NCI-H2081 treated with DMSO at 0.1 percent for 48 hours (cell line): ENCODE data around the gene PSMB8.
A peak's percentile ranks its signal among the peaks of the same experiment; 100 is the strongest.

ENCODE experiments used
- DNase-seq: peaks from one replicate; lab custom pipeline; 2025; lab: John Stamatoyannopoulos, UW

PSMB8 gene

DNA sequence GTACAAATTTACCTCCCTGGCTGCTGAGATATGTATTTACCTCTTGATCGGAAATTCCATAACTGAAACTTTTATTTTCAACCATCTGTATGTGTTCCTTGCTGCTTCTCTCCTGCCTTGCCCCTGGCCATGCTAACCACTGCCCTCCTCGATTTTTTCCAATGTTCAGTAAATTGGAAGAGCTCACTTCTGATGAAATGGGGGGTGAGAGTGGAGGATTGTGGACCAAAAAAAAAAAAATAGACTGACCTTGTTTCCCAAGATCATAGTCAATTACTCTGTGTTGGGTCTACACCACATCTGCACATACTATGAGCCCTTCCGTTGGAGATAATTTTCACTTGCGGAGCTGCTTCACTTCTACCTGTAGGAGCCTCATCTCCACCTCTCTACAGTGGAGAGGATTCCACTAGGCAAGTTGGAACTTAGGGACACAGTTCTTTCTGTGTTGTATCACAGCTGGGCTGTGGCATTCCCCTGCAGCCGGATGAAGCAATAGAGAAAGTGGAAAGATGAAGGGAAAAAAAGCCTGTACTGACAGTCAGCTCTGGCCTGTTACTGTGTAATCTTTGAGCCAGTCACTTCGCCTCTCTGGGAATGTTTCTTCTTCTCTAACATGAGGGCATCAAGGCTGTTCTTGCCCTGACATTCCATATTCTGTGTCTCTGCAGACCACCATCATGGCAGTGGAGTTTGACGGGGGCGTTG is 11.8 kb upstream of the PSMB8 start:
- no peak for DNase-seq

DNA sequence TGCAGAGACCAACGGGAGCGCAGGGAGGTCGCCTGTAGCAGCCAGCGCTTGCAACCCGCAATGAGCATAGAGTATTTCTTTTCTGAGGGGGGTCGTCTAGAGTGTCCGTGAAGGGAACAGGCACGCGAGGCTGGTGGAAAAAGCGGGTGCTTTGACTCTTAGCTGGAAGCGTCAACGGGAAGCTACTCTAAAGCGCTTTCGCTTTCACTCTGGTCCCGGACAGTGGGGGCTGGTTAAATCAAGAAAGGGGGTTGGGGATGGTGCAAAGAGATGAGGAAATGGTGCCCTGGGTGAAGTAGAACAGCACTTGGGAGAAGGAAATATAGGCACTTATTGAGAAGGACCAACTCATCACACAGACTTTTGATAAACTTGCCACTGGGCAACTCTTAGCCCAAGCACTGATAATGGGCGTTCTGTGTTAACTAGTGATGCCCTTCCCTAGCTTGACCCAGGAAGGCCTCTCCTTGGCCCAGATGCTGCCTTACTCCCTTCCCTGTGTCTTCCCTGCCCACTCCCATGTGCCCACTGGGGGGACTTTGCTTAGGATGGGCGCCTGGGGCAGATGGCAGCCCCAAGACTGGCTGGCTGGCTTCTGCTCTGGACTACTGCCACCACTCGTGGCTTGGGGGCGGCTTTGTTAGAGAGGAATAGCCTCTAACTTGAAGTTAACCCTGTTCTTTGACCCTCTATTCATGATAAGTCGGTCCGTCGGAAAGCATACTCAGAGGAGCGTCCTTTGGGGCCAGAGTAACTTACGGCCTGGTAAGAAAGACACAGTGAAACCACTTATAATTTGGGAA is 10.7 kb upstream of the PSMB8 start:
- DNase-seq = no peak

DNA sequence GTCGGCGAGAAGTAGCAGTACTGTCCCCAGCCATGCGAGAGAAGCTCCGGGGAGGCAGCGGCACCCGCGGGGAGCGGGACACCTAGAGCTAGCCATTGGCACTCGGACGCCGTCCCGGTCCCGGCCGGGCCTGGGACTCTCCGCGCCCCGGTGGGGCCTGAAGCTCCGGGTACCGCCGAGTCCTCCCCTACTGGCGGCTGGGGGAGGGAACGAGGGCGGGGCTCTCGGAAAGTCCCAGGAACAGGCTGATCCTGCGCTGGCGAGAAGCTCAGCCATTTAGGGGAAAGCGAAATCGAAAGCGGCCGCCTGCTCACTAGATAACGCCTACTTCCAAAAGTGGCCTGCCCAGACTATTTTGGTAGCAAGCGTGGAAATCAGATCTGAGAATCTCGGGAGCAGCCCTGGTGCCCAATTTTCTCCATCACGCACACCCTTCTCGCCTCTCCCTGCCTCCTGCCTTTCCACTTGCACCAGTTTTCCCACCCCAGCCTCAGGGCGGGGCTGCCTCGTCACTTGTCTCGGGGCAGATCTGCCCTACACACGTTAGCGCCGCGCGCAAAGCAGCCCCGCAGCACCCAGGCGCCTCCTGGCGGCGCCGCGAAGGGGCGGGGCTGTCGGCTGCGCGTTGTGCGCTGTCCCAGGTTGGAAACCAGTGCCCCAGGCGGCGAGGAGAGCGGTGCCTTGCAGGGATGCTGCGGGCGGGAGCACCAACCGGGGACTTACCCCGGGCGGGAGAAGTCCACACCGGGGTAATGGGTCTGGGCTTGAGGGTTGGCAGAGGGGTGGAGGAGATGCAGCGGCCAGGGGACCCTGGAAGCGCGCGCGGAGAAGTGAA is 9.9 kb upstream of the PSMB8 start, which contains the start of the genes PSMB9 and TAP1:
Gene PSMB9, plus strand, starts transcription at position 652 of the 835 bp plus-strand sequence. Its CDS starts 38 bp downstream, at position 690.
Gene TAP1, minus strand, starts transcription at position 164 of the 835 bp plus-strand sequence. Its CDS starts 68 bp downstream, at position 96.
- DNase-seq = no peak

DNA sequence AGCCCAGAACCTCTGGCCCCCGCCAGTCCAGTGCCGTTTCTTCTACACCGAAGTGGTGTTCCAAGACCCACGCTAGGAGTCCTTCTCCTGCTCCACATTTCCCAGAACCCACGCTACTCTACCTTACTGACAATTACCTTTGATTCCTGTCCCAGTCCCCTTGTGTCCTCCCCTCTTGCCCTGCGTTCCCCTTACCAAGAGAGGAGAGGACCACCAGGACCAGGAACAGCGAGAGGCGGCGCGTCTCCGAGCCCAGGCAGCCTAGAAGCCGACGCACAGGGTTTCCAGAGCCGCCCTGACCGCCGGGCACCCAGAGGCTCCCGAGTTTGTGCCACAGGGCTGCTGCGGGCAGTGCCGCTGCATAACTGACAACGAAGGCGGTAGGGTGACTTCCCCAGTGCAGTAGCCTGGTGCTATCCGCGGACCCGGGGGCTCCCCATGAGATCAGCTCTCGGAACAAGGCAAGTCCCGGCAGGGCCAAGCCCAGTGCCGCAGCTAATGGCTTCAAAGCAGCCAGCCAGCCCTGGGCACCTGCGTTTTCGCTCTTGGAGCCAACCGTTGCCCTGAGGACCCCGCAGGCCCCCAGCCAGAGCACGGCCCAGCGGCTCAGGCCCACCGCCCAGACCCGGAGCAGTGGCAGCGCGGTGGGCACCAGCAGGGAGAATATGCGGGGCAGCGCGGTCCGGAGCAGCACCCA is 9.1 kb upstream of the PSMB8 start:
- DNase-seq = no peak

DNA sequence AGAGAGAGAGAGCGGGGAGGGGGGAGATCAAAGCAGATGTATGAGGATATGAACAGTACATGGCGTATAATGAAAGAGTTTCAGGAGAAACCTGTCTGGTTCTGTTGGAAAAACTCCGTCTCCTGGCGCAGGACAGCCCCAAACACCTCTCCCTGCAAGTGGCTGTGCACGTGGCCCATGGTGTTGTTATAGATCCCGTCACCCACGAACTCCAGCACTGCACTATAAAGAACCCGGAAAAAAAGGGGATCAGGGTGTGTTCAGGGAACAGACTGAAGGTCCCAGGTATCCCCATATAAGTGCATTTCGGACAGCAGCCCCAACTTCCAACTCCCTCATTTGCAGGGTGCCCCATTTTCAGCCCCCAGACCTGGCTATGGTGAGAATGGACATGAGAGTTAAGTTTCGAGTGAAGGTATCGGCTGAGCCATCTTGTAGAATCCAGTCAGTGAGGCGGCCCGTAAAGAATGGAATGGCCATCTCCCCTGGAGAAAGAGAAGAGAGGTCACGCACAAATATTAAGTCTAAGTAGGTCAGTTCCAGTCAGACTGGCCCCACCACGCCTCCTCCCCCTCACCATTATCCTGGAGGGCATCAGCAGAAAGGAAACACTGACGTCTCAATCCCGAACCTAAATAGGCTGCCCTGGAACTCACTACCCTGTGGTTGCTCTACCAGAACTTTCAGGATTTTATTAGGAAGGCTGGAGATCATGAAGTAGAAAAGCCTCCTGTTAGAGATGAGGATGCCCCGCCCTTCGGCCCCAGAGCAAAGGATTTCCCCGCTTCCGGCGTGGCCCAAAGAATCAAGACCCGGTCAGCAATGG is 8.4 kb upstream of the PSMB8 start:
- DNase-seq = no peak

DNA sequence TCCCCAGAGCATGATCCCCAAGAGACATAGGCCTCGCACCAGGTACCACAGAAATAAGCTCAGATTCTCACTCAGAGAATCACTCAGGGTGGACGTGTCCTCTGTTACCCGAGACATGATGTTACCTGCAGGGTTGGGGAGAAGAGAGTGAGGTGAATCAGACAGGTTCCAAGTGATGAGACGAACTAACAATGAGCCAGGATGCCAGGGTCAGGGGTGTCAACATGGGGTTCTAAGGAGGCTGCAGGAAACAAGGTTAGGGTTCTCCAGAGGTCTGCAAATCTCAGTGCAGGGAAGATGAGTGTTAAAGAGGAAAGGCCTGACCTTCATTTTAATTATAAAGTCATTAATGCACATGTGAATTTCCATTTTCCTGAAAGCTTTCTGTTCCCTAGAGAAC is 7.2 kb upstream of the PSMB8 start:
- DNase-seq = no peak

DNA sequence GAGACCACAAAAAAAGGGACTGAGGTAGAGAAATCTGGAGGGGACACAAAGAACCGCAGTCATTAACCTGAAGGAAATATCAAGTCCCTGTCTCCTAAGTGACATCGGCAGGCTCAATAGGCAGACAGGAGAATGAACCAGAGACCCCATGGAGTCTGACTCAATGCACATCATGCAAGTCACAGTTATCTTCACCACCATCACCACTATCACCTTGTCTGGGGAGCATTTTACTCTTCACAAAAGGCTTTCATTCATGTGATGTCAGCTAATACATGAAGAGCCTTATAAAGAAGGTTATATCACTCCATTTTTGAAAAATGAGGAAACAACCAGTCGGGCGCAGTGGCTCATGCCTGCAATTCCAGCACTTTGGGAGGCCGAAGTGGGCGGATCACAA is 5.3 kb upstream of the PSMB8 start:
- no peak for DNase-seq

DNA sequence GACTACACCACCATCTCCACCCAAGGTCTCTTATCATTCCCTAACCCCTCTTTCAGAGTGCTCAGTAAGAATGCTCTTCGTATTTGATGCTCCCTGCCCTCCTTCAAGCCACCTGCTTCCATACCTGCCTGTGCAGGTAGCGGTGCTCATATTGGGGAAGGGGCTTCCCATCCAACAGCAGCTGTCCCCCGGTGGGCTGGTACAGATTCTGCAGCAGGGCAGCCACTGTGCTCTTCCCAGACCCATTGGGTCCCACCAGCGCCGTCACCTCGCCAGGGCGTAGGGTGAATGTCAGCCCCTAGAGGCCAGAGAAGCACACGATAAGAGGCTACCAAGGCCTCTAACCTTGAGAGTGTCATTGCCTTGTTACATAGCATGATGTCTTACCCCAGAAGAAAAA is 3.9 kb upstream of the PSMB8 start:
- no peak for DNase-seq

DNA sequence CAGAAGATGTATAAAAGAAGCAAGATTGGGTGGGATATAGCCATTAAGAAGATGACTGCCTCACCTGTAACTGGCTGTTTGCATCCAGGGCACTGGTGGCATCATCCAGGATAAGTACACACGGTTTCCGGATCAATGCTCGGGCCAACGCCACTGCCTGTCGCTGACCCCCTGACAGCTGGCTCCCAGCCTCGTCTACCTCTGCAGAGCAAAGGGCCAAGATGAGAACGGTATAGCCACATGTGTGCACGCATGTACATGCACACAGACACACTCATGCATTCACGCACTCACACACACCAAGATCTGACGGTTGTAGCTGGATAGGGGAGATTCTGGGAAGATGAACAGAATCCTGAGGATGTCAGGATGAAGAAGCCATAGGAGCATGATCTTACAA is 3.2 kb upstream of the PSMB8 start:
- no peak for DNase-seq

DNA sequence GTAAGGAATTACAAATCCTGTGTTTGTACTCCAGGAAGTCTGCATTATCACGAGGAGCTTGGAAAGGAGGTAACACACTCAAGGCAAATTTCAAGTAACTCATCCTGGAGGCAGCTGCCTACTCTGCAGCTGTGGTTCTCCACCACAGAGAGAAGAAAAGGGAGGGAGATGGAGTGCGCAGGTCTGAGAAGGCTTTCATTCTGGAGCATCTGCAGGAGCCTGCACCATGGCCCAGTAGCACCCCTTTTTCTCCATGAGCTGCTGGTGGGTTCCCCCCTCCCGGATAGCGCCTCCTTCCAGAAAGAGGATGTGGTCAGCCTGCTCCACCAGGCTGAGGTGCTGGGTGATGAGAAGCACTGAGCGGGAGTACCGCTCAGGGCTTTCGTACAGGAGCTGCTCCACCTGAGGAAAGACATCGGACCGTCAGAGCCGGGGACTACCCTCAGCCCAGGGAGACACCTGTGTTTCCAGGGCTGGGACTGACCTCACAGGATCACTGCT is 1.6 kb upstream of the PSMB8 start:
- no peak for DNase-seq

DNA sequence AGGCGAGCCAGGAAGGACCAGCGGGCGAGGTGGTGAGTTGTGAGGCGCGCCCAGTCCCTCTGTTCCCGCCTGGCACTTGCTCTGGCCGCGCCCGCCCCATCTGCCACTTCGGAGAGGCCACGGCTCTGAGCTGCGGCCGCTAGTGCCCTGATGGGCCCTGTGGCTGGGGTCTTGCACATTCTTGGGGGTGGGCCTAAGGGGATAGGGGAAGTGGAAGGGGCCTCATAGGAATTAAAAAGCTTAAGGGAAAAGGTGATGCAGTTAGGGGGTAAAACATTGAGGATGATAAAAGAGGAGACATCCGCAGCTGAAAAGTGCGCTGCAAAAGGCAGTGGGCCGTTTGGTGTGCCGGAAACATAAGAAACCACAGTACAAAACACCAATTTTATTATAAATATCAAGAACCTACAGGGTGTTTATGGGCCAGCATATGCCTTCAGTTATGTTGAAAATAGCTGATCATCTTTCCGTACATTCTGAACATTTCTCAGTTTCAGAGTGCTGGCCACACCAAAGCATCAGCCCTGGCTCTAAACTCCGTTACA is 1.1 kb upstream of the PSMB8 start:
- DNase-seq = no peak

DNA sequence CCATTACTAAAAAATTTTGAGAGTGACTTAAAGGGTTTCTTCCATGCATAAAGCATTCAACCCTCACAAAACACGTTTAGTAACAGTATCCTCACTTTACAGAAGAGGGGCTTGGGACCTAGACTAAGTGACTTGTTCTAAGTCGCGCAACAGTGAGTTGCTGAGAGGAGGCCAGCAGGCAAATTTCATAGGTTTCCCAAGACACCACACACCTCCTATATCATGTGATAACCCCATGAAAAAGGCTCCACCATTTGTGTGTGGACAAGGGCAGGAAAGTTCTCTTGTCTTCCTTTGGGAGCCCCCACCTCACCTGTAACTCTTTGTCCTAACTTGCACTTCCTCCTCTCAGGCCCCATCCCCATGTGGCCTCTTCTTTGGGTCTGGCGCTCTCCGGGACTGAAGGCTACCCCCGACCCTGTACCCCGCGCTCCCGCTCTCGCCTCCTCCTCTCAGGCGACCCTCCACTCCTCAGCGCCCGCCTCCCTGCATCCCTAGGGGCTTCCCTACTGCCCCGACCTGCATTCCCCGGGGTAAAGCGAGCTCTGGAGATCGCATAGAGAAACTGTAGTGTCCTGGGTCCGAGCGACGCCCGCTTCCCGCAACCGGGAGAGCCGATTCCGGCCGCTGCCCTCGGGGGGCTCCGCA is 392 bp downstream of the PSMB8 start:
- no peak for DNase-seq

DNA sequence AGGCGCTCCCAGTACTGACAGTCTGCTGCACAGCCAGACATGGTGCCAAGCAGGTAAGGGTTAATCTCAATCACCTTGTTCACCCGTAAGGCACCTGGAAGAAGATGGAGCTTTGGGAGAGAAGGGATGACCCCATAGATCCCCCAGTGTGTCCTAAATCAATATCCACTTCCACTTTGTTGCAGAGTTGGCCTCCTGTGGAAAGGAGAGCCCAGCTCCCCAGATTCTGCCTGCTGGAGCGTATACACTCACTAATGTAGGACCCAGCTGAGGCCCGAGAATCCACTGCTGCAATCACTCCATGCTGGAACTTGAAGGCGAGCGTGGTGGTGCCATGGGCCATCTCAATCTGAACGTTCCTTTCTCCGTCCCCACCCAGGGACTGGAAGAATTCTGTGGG is 1.2 kb downstream of the PSMB8 start:
- DNase-seq = no peak

DNA sequence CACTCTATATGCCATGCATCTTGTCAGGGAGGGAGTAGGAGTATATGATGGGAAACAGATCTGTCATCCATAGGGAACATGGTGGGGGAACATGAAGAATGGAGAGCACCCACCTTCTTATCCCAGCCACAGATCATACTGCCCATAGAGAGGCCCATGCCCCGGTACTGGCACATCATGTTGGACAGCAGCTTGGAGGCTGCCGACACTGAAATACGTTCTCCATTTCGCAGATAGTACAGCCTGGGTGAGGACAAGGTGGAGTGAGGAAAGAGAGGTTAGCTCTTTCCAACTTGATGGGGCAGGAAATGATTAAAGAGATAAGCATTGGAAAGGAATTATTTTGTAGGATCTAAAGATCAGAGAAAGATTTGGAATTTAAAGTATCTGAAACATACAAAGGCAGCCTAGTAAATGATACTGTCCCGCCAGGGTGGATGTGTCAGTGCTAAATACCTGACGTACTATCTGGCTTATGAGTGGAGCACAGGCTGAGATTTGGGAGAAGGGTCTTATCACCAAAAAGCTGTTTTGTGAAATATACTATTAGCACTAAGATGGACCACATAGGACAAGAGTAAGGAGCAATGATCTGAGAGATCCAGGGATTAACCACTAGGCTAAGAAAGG is 1.7 kb downstream of the PSMB8 start:
- no peak for DNase-seq

DNA sequence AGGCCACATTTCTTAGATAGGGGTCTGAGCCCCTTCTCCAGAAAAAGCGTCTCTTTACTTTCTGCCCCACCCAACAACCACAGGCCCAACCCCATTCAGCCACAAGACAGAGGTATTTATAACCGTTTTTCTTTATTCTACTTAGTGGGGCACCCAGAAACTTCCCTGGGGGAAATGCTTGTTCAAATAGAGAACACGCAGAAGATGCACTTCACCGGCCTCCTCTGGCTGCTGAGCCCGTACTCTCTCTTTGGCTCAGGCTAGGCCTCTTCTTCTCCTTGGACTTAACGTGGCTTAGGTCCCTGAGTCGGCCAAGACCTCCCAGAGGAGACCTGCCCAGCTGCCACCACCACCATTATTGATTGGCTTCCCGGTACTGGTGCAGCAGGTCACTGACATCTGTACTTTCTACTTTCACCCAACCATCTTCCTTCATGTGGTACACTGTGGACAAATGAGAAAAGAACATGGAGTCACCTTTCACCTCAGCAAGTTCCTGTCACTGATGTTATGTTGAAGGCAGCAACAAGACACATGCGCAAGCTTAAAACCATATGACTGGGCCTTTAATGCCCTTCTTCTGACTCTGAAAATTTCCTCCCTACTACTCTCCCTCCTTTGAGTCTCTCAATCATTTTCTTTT is 3.1 kb downstream of the PSMB8 start:
- no peak for DNase-seq

DNA sequence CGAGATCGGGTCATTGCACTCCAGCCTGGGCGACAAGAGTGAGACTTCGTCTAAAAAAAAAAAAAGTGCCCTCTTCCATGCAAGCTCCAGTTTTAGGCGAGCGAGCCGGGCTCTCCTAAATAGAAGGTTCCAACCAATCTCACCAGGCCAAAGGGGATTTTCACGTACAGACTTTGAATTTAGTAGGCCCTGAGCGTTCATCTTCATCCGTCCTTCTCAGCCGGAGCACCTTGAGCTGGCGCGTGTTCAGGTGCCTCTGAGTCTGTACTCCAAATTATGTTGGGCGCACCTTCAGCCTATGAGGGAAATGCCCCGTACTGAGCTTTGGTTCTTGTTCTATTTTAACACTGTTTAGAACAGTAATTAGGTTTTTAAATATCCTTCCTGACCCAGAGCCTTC is 4.5 kb downstream of the PSMB8 start:
- no peak for DNase-seq

DNA sequence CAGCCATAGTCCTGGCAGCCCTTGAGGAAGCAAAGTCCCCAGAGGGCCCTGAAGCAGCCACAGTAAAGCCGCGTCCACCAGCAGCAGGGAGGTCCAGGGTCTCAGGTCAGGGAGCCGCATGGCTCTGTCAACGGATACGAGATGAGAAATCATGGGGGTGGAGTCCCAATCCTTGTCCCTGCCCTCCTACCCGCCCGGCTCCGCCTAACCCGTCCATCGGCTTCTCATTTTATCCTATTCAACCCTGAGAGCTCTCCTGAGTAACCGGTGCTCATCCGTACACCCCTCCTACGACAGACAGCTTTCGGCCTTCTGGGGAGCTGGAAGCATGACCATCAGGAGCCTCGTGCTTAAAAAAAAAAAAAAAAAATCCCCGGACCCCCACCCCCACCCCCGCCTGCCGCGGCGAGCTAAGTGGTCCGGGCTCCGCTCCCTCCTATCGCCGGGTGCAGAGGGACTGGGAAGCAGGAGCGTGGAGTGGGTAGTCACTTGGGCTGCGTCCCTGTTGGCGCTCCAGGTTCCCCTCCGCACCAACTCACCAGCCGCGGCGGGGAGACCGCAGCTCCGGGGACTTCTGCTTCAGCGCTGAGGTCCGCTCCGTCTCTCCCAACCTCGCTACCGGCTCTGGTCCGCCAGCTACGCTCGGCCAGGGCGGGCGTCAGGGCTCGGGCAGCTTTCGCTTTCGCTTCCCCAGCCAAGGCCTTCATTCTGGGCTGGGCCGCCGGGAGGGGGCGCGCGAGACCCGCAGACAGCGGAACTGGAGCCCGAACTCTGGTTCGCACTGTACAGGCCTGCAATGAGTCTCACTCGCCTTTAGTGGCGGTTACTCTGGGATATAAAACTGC is 5.5 kb downstream of the PSMB8 start, which contains the start of gene TAP2:
Gene TAP2, minus strand, starts transcription at position 626 of the 845 bp plus-strand sequence. Its CDS starts 506 bp downstream, at position 120.
- DNase-seq = peak; percentile 43

DNA sequence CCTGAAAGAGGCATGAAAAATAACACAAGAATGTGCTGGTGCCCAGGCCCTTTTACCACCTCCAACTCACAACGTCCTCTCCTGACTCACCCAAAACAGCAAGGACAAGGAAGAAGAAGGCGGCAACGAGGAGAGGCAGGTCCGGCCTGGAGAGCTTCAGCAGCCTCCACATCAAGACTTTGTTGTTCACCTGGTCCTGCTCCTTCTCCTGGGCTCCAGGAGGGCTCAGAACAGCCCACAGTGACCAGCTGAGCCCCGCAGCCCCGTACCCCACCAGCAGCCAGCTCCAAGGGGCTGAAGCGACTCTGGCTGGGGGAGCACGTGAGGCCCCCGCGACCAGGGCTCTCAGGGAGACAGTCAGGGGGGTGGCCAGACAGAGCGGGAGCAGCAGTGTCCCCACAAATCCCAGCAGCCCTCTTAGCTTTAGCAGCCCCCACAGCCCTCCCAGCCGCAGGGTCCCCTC is 6.2 kb downstream of the PSMB8 start:
- DNase-seq = no peak
